ENCODE data around the gene KIF3A. TPM values are rescaled to one million over a fixed set of nuclear protein-coding genes. Genes with fewer than 3 reads are reported as not detected.

Gene KIF3A
- total RNA-seq, 1 donor from 2014 or later: 13.7 TPM

GRCh38 chr5:132771503-132771998 is 34.2 kb upstream of the KIF3A start:
- DNase-seq (ENCODE audit: extremely low read depth, low read depth, low spot score): peak; percentile 16

GRCh38 chr5:132770476-132771159 is 33.3 kb upstream of the KIF3A start:
- no peak for DNase-seq (ENCODE audit: extremely low read depth, low read depth, low spot score)

- DNase-seq (ENCODE audit: extremely low read depth, low read depth, low spot score): no peak
Measured at GRCh38 chr5:132768485-132768868, 31.1 kb upstream of the KIF3A start.

- no peak for DNase-seq (ENCODE audit: extremely low read depth, low read depth, low spot score)
Measured at GRCh38 chr5:132767150-132767549, 29.8 kb upstream of the KIF3A start.

GRCh38 chr5:132766806-132767055 is 29.4 kb upstream of the KIF3A start:
- DNase-seq (ENCODE audit: extremely low read depth, low read depth, low spot score): no peak

- DNase-seq (ENCODE audit: extremely low read depth, low read depth, low spot score): no peak
Measured at GRCh38 chr5:132766020-132766805, 28.9 kb upstream of the KIF3A start.

- DNase-seq (ENCODE audit: extremely low read depth, low read depth, low spot score): no peak
Measured at GRCh38 chr5:132765311-132766019, 28.1 kb upstream of the KIF3A start.

GRCh38 chr5:132764671-132765238 is 27.4 kb upstream of the KIF3A start:
- DNase-seq (ENCODE audit: extremely low read depth, low read depth, low spot score): no peak

- no peak for DNase-seq (ENCODE audit: extremely low read depth, low read depth, low spot score)
Measured at GRCh38 chr5:132764051-132764450, 26.7 kb upstream of the KIF3A start.

GRCh38 chr5:132763181-132764036 is 26.1 kb upstream of the KIF3A start:
- no peak for DNase-seq (ENCODE audit: extremely low read depth, low read depth, low spot score)

GRCh38 chr5:132762246-132763000 is 25.1 kb upstream of the KIF3A start:
- DNase-seq (ENCODE audit: extremely low read depth, low read depth, low spot score): no peak

- DNase-seq (ENCODE audit: extremely low read depth, low read depth, low spot score): no peak
Measured at GRCh38 chr5:132761321-132762240, 24.2 kb upstream of the KIF3A start.

- DNase-seq (ENCODE audit: extremely low read depth, low read depth, low spot score): no peak
Measured at GRCh38 chr5:132760601-132761317, 23.4 kb upstream of the KIF3A start.

GRCh38 chr5:132760049-132760420 is 22.7 kb upstream of the KIF3A start:
- DNase-seq (ENCODE audit: extremely low read depth, low read depth, low spot score): no peak

- DNase-seq (ENCODE audit: extremely low read depth, low read depth, low spot score): no peak
Measured at GRCh38 chr5:132759114-132760048, 22.0 kb upstream of the KIF3A start.

GRCh38 chr5:132758451-132758850 is 21.1 kb upstream of the KIF3A start:
- no peak for DNase-seq (ENCODE audit: extremely low read depth, low read depth, low spot score)

GRCh38 chr5:132756542-132756941 is 19.2 kb upstream of the KIF3A start:
- DNase-seq (ENCODE audit: extremely low read depth, low read depth, low spot score): no peak

Data from glomerular endothelial cell (primary cell).